GM12892 (cell line): ENCODE measurements around the gene STK39.

ENCODE experiments used
- POLR2A ChIP-seq: IDR thresholded peaks from 2 replicates; pipeline ENCODE4 v1.6.1; 2011; ENCODE audit warnings: low read depth, low read length, control low read depth
- TAF1 ChIP-seq: IDR thresholded peaks from 2 replicates; pipeline ENCODE4 v1.6.1; 2011; ENCODE audit warnings: low read depth, mild to moderate bottlenecking, control low read depth, low read length, borderline replicate concordance

DNA sequence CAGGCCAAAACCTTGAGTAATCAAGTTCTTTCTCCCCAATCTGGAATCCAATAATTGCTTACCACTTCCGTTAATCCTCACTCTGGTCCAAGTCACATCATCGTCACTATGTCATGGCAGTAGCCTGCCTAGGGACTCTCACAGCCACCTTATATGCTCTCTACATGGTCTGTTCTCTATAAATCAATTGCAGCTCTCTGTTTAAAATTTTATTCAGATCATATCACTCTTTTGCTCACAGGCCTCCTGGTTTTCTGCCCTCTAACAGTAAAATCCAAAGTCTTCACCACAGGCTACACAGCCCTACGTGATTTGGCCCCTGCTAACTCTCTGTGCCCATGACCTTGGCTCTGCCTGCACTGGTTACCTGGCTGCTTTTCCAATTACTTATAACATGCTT is 188.7 kb downstream of the STK39 start:
- TF ChIP-seq POLR2A (no peak), TAF1 (no peak)
